Measurements from ENCODE around the gene FRY. TPM values are rescaled to one million over a fixed set of nuclear protein-coding genes. Genes with fewer than 3 reads are reported as not detected.

The FRY gene
- polyA plus RNA-seq, 1 experiment, result 24.6 TPM

- Histone ChIP-seq H3K27me3 (ENCODE audit: control insufficient read depth, insufficient read depth, low read length) (no peaks in the 10 kb centered on the region), H3K4me3 (ENCODE audit: low read depth, low read length) (no peak overlapping the region), H3K9me3 (ENCODE audit: control insufficient read depth, insufficient read depth, low read length) (no peaks in the 10 kb centered on the region), H3K27ac (ENCODE audit: low read depth, low read length) (no peak overlapping the region)
- CTCF ChIA-PET, result no interaction called here
- POLR2A ChIA-PET, result no interaction called here
- no peak for DNase-seq (ENCODE audit: low read depth, low spot score)
- no peak for TF ChIP-seq CTCF (IDR thresholded peaks at IDR 0.05; ENCODE audit: low read depth, low read length)
These were observed 240.6 kb downstream of the FRY start for GRCh38 chr13:32272021-32272683.

- POLR2A ChIA-PET, result no interaction called here
- no peak for DNase-seq (ENCODE audit: low read depth, low spot score)
- no peak for TF ChIP-seq CTCF (IDR thresholded peaks at IDR 0.05; ENCODE audit: low read depth, low read length)
- Histone ChIP-seq H3K27ac (ENCODE audit: low read depth, low read length) (no peak overlapping the region), H3K9me3 (ENCODE audit: control insufficient read depth, insufficient read depth, low read length) (no peaks in the 10 kb centered on the region), H3K27me3 (ENCODE audit: control insufficient read depth, insufficient read depth, low read length) (no peaks in the 10 kb centered on the region), H3K4me3 (ENCODE audit: low read depth, low read length) (no peak overlapping the region)
- CTCF ChIA-PET, result no interaction called here
These were observed 246.3 kb downstream of the FRY start for GRCh38 chr13:32277839-32278238.

GRCh38 chr13:32278426-32278825, 246.9 kb downstream of the FRY start:
- peak; percentile 50 for DNase-seq (ENCODE audit: low read depth, low spot score)
- ChIA-PET POLR2A (no interaction called here), CTCF (no interaction called here)
- H3K4me3 ChIP-seq (ENCODE audit: low read depth, low read length), result no peak overlapping the region
- peak overlapping the region; percentile 53 for H3K27ac ChIP-seq (ENCODE audit: low read depth, low read length)
- no peaks in the 10 kb centered on the region for H3K9me3 ChIP-seq (ENCODE audit: control insufficient read depth, insufficient read depth, low read length)
- H3K27me3 ChIP-seq (ENCODE audit: control insufficient read depth, insufficient read depth, low read length), result no peaks in the 10 kb centered on the region
- no peak for TF ChIP-seq CTCF (IDR thresholded peaks at IDR 0.05; ENCODE audit: low read depth, low read length)

GRCh38 chr13:32281096-32281495, 249.5 kb downstream of the FRY start:
- ChIA-PET POLR2A (no interaction called here), CTCF (no interaction called here)
- Histone ChIP-seq H3K4me3 (ENCODE audit: low read depth, low read length) (no peak overlapping the region), H3K9me3 (ENCODE audit: control insufficient read depth, insufficient read depth, low read length) (no peaks in the 10 kb centered on the region), H3K27me3 (ENCODE audit: control insufficient read depth, insufficient read depth, low read length) (no peaks in the 10 kb centered on the region), H3K27ac (ENCODE audit: low read depth, low read length) (no peak overlapping the region)
- no peak for DNase-seq (ENCODE audit: low read depth, low spot score)
- no peak for TF ChIP-seq CTCF (IDR thresholded peaks at IDR 0.05; ENCODE audit: low read depth, low read length)

GRCh38 chr13:32282096-32282711, 250.6 kb downstream of the FRY start:
- no peaks in the 10 kb centered on the region for H3K27me3 ChIP-seq (ENCODE audit: control insufficient read depth, insufficient read depth, low read length)
- no peak overlapping the region for H3K27ac ChIP-seq (ENCODE audit: low read depth, low read length)
- ChIA-PET POLR2A (no interaction called here), CTCF (no interaction called here)
- no peak for DNase-seq (ENCODE audit: low read depth, low spot score)
- H3K9me3 ChIP-seq (ENCODE audit: control insufficient read depth, insufficient read depth, low read length), result no peaks in the 10 kb centered on the region
- TF ChIP-seq CTCF (IDR thresholded peaks at IDR 0.05; ENCODE audit: low read depth, low read length), result no peak
- H3K4me3 ChIP-seq (ENCODE audit: low read depth, low read length), result no peak overlapping the region

Data from AG04450 (cell line).